Esophagus muscularis mucosa (tissue), 3 donors: ENCODE data around the gene KLHL1.

ENCODE experiments used
- CTCF ChIP-seq, 3 experiments: fragments of 200-600 bp in 2 of 3; fragments of 450-650 bp in 1 of 3; sonication (generic) in 2 of 3; IDR thresholded peaks; one replicate each; pipeline ENCODE4 v1.5.1; 2017 to 2019; ENCODE audit warnings: antibody characterized with exemption in 3 of 3, mild to moderate bottlenecking in 2 of 3, moderate library complexity in 1 of 3
- POLR2A ChIP-seq: fragments of 450-650 bp; IDR thresholded peaks from one replicate; pipeline ENCODE4 v1.6.1; 2017; ENCODE audit warnings: antibody characterized with exemption, moderate library complexity, mild to moderate bottlenecking, low read depth

- TF ChIP-seq CTCF (IDR thresholded peaks at IDR 0.05) (no peak), POLR2A (no peak)
Measured at GRCh38 chr13:70042193-70042592, 66.1 kb downstream of the KLHL1 start.
